ENCODE results near the gene SSBP4. TPM values are rescaled to one million over a fixed set of nuclear protein-coding genes. Genes with fewer than 3 reads are reported as not detected.

The SSBP4 gene
- total and polyA plus RNA-seq, 2 of the 4 experiments (the other 2 are of a cell fraction) = 14.9 to 39.7 TPM

DNA sequence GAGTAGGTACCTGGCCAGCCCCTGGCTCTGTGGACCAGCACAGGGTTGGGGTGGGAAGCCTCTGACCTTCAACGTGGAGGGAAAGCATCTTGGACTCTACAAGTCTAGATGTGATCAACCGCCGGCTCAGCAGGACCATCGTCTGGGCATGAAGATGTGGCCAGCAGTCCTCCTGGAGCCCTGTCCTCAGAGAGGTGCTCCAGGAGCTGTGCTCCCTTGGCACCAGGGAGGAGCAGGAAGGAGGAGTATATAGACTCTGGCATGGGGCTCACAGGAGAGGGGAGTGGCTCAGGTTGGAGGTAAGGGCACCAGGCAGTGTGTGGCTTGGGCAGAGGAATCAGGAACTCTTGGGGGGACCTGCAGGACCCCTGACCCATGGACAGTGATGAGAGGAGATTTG, 37.1 kb downstream of the SSBP4 start:
- ChIA-PET POLR2A (ENCODE audit: unreplicated experiment) (no interaction called here), CTCF (no interaction called here)

More for the DNA sequence above, 37.1 kb downstream of the SSBP4 start:
- no peak overlapping the region for H3K27ac ChIP-seq (ENCODE audit: insufficient read depth, low read length)
- H3K9me1 ChIP-seq (ENCODE audit: insufficient read depth, low read length) = peaks cover 27% of the 10 kb centered on the region
- H3K4me2 ChIP-seq (ENCODE audit: low read depth, low read length) = no peak overlapping the region
- no peak for ATAC-seq (ENCODE audit: low read depth)
- H3K18ac ChIP-seq (ENCODE audit: low read depth, low read length) = no peak overlapping the region
- H4K20me1 ChIP-seq (ENCODE audit: insufficient read depth, low read length) = peaks cover 62% of the 10 kb centered on the region
- peaks cover 22 to 65% of the 10 kb centered on the region in 2 experiments for H3K79me1 ChIP-seq (ENCODE audit: low read depth in 1 of 2, low read length in 2 of 2)
- H3K36me3 ChIP-seq (ENCODE audit: control insufficient read depth, insufficient read depth, low read length) = peaks cover 49% of the 10 kb centered on the region
- H3K56ac ChIP-seq (ENCODE audit: extremely low read depth, insufficient read depth, low read length) = no peak overlapping the region
- no peak overlapping the region for H4K5ac ChIP-seq (ENCODE audit: low read depth, low read length)
- intact Hi-C loops (cut with micrococcal nuclease) = loop anchor here (10.0 kb wide), 1 partner anchor 219 kb away; no protein-coding TSS in a partner anchor
- no TSS peak for BruUV-seq (replicated peaks)
- H3K4ac ChIP-seq (ENCODE audit: low read depth, low read length) = no peak overlapping the region
- peaks cover 25% of the 10 kb centered on the region for H3K4me1 ChIP-seq (ENCODE audit: control insufficient read depth, insufficient read depth, low read length)
- no peak overlapping the region for H2BK120ac ChIP-seq (ENCODE audit: low read depth, low read length)
- dilution Hi-C loops (cut with HindIII; ENCODE audit: low sequenced_read_pairs, unreplicated experiment) = no loop called here
- no peak overlapping the region for H2AFZ ChIP-seq (replicated peaks; ENCODE audit: low read length, poor library complexity)
- H4K8ac ChIP-seq (ENCODE audit: low read depth in 2 of 2, low read length in 2 of 2) = no peak overlapping the region
- H3K9ac ChIP-seq (ENCODE audit: low read depth, low read length) = no peak overlapping the region
- in situ Hi-C loops (cut with MboI; ENCODE audit: low sequenced_read_pairs) = loop anchor here (10.0 kb wide), 1 partner anchor 119 kb away; the partner anchor contains the start of gene UBA52
- no peaks in the 10 kb centered on the region for H3K27me3 ChIP-seq (ENCODE audit: control insufficient read depth, insufficient read depth, low read length)
- no peak overlapping the region for H2BK20ac ChIP-seq (ENCODE audit: low read depth, low read length)
- 97% methylated on average over 4 of the region's 4 CpGs; no CpG with 5 or more reads in 1 of the 2 experiments for WGBS, 2 experiments (ENCODE audit: extremely low coverage in 2 of 2, insufficient read length in 1 of 2)
- H3K4me3 ChIP-seq (ENCODE audit: insufficient read depth, low read depth, low read length) = no peak overlapping the region
- H4K91ac ChIP-seq (ENCODE audit: insufficient read depth, low read depth, low read length) = no peak overlapping the region
- peaks cover 3% of the 10 kb centered on the region; the same call in 1 of the 2 replicates for H3K9me3 ChIP-seq (ENCODE audit: control insufficient read depth, insufficient read depth, low read length)
- H2BK5ac ChIP-seq (ENCODE audit: low read depth, low read length, poor library complexity, severe bottlenecking) = no peak overlapping the region
- H2AK9ac ChIP-seq (replicated peaks; ENCODE audit: low read depth, low read length, poor library complexity) = no peak overlapping the region
- no peak for TF ChIP-seq CHD1 (IDR thresholded peaks at IDR 0.05; ENCODE audit: low read depth, low read length)
- TF ChIP-seq SMC3 (IDR thresholded peaks at IDR 0.05; ENCODE audit: low read depth, low read length) = no peak
- TF ChIP-seq MXI1 (IDR thresholded peaks at IDR 0.05; ENCODE audit: borderline replicate concordance, low read depth, low read length) = no peak
- no peak for TF ChIP-seq POLR2A (IDR thresholded peaks at IDR 0.05; ENCODE audit: low read depth, low read length)
- TF ChIP-seq NFE2L2 (IDR thresholded peaks at IDR 0.05; ENCODE audit: low read depth, low read length) = no peak
- TF ChIP-seq, protein P1, sequence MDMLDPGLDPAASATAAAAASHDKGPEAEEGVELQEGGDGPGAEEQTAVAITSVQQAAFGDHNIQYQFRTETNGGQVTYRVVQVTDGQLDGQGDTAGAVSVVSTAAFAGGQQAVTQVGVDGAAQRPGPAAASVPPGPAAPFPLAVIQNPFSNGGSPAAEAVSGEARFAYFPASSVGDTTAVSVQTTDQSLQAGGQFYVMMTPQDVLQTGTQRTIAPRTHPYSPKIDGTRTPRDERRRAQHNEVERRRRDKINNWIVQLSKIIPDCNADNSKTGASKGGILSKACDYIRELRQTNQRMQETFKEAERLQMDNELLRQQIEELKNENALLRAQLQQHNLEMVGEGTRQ (IDR thresholded peaks at IDR 0.05; ENCODE audit: low read depth, low read length) = no peak
- TF ChIP-seq RCOR1 (IDR thresholded peaks at IDR 0.05; ENCODE audit: insufficient replicate concordance, low read length) = no peak
- no peak for TF ChIP-seq MAFK (IDR thresholded peaks at IDR 0.05; ENCODE audit: low read depth, low read length)
- TF ChIP-seq, protein P2, sequence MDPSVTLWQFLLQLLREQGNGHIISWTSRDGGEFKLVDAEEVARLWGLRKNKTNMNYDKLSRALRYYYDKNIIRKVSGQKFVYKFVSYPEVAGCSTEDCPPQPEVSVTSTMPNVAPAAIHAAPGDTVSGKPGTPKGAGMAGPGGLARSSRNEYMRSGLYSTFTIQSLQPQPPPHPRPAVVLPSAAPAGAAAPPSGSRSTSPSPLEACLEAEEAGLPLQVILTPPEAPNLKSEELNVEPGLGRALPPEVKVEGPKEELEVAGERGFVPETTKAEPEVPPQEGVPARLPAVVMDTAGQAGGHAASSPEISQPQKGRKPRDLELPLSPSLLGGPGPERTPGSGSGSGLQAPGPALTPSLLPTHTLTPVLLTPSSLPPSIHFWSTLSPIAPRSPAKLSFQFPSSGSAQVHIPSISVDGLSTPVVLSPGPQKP (IDR thresholded peaks at IDR 0.05; ENCODE audit: borderline replicate concordance, low read depth, low read length) = no peak
- TF ChIP-seq MAZ (IDR thresholded peaks at IDR 0.05; ENCODE audit: borderline replicate concordance, low read depth, low read length) = no peak
- no peak for TF ChIP-seq CEBPB (IDR thresholded peaks at IDR 0.05; ENCODE audit: low read depth, low read length)
- TF ChIP-seq, protein P3, sequence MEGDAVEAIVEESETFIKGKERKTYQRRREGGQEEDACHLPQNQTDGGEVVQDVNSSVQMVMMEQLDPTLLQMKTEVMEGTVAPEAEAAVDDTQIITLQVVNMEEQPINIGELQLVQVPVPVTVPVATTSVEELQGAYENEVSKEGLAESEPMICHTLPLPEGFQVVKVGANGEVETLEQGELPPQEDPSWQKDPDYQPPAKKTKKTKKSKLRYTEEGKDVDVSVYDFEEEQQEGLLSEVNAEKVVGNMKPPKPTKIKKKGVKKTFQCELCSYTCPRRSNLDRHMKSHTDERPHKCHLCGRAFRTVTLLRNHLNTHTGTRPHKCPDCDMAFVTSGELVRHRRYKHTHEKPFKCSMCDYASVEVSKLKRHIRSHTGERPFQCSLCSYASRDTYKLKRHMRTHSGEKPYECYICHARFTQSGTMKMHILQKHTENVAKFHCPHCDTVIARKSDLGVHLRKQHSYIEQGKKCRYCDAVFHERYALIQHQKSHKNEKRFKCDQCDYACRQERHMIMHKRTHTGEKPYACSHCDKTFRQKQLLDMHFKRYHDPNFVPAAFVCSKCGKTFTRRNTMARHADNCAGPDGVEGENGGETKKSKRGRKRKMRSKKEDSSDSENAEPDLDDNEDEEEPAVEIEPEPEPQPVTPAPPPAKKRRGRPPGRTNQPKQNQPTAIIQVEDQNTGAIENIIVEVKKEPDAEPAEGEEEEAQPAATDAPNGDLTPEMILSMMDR (conservative IDR thresholded peaks at IDR 0.05; ENCODE audit: low read depth, low read length) = no peak
- no peak for TF ChIP-seq FOS (IDR thresholded peaks at IDR 0.05; ENCODE audit: low read depth, low read length)
- TF ChIP-seq RFX5 (IDR thresholded peaks at IDR 0.05; ENCODE audit: low read depth, low read length) = no peak
- no peak for TF ChIP-seq RAD21 (IDR thresholded peaks at IDR 0.05; ENCODE audit: low read length)
- TF ChIP-seq BHLHE40 (IDR thresholded peaks at IDR 0.05; ENCODE audit: low read depth, low read length) = no peak
- no peak overlapping the region for H2AK5ac ChIP-seq (ENCODE audit: low read depth, low read length)
- DNase-seq = no peak
- H3K14ac ChIP-seq (replicated peaks; ENCODE audit: low read depth, low read length) = no peak overlapping the region
- H2BK15ac ChIP-seq (ENCODE audit: low read depth, low read length) = no peak overlapping the region
- H3K23ac ChIP-seq (ENCODE audit: low read depth, low read length) = no peak overlapping the region
